Progenitor cell of endocrine pancreas (in vitro differentiated cells): Measurements from ENCODE around the gene CCDC85C. TPM values are rescaled to one million over a fixed set of nuclear protein-coding genes. Genes with fewer than 3 reads are reported as not detected.

ENCODE experiments used
- DNase-seq: peaks from one replicate; pipeline ENCODE4 v3.0.0; 2021; ENCODE audit warnings: low spot score; ENCODE audit not compliant: unreplicated experiment
- H3K27ac Mint-ChIP-seq: 2 replicates; pipeline ENCODE4 v1.8.0; 2021; ENCODE audit warnings: mild to moderate bottlenecking, moderate library complexity, mixed read lengths
- H3K27me3 Mint-ChIP-seq: 2 replicates; pipeline ENCODE4 v1.8.0; 2021; ENCODE audit warnings: mixed read lengths
- H3K36me3 Mint-ChIP-seq: 2 replicates; pipeline ENCODE4 v1.8.0; 2022; ENCODE audit warnings: mixed read lengths; ENCODE audit not compliant: insufficient read depth
- H3K4me1 Mint-ChIP-seq: 2 replicates; pipeline ENCODE4 v1.8.0; 2021; ENCODE audit warnings: low read depth, mixed read lengths
- H3K4me3 Mint-ChIP-seq: 2 replicates; pipeline ENCODE4 v1.8.0; 2021; ENCODE audit warnings: low read depth, mild to moderate bottlenecking, moderate library complexity, mixed read lengths
- H3K9me3 Mint-ChIP-seq: 2 replicates; pipeline ENCODE4 v1.8.0; 2021; ENCODE audit warnings: low read depth, mixed read lengths
- CTCF ChIP-seq: fragments of 200-600 bp; sonication (generic); IDR thresholded peaks from one replicate; pipeline ENCODE4 v1.5.0; 2021; ENCODE audit warnings: antibody characterized with exemption, mild to moderate bottlenecking; ENCODE audit not compliant: unreplicated experiment
- total RNA-seq: library from RNA; stranded (reverse); gene quantifications from 2 replicates; pipeline ENCODE4 v1.2.1, GENCODE V29; 2021

The CCDC85C gene
- total RNA-seq, 1 donor from 2014 or later = 44.9 TPM

- Mint-ChIP-seq H3K27ac (no peak overlapping the region), H3K4me3 (peak overlapping the region; percentile 40), H3K27me3 (no peaks in the 10 kb centered on the region), H3K9me3 (no peaks in the 10 kb centered on the region), H3K4me1 (peaks cover 37% of the 10 kb centered on the region), H3K36me3 (no peaks in the 10 kb centered on the region)
- no peak for TF ChIP-seq CTCF
- DNase-seq = no peak
Observed at GRCh38 chr14:99521176-99522024, 82.6 kb downstream of the CCDC85C start.

- no peak for DNase-seq
- TF ChIP-seq CTCF = no peak
- no peak overlapping the region for H3K27ac Mint-ChIP-seq
- no peak overlapping the region for H3K4me3 Mint-ChIP-seq
- H3K4me1 Mint-ChIP-seq = peaks cover 37% of the 10 kb centered on the region
- H3K27me3 Mint-ChIP-seq = no peaks in the 10 kb centered on the region
- no peaks in the 10 kb centered on the region for H3K36me3 Mint-ChIP-seq
- no peaks in the 10 kb centered on the region for H3K9me3 Mint-ChIP-seq
Observed at GRCh38 chr14:99520571-99521081, 83.4 kb downstream of the CCDC85C start.

- no peaks in the 10 kb centered on the region for H3K27me3 Mint-ChIP-seq
- no peak for DNase-seq
- no peak overlapping the region for H3K27ac Mint-ChIP-seq
- H3K4me3 Mint-ChIP-seq = no peak overlapping the region
- H3K4me1 Mint-ChIP-seq = peaks cover 33% of the 10 kb centered on the region
- no peaks in the 10 kb centered on the region for H3K9me3 Mint-ChIP-seq
- TF ChIP-seq CTCF = no peak
- no peaks in the 10 kb centered on the region for H3K36me3 Mint-ChIP-seq
Observed at GRCh38 chr14:99519931-99520421, 84.0 kb downstream of the CCDC85C start.

- H3K36me3 Mint-ChIP-seq = no peaks in the 10 kb centered on the region
Observed at GRCh38 chr14:99519347-99519881, 84.6 kb downstream of the CCDC85C start.

More at GRCh38 chr14:99519347-99519881, 84.6 kb downstream of the CCDC85C start:
- H3K4me3 Mint-ChIP-seq = no peak overlapping the region
- no peaks in the 10 kb centered on the region for H3K9me3 Mint-ChIP-seq
- H3K27ac Mint-ChIP-seq = peak overlapping the region; percentile 71
- peaks cover 27% of the 10 kb centered on the region for H3K4me1 Mint-ChIP-seq
- no peaks in the 10 kb centered on the region for H3K27me3 Mint-ChIP-seq
- TF ChIP-seq CTCF = no peak
- DNase-seq = no peak
